WTC11 (cell line): ENCODE measurements around the gene KRT6C. TPM values are rescaled to one million over a fixed set of nuclear protein-coding genes. Genes with fewer than 3 reads are reported as not detected.

Experiments
- ATAC-seq: fragments of 200-7000 bp; cut with Tn5 transposase; 2 replicates; pipeline ENCODE4 v1.10.0; 2021; ENCODE audit warnings: mild to moderate bottlenecking, moderate library complexity
- CTCF ChIA-PET: fragments of 300-600 bp; sonication (Branson Sonifier 250); formaldehyde crosslinking; loops from one replicate; lab custom pipeline; 2021; ENCODE audit warnings: antibody characterized with exemption; lab: Charles Lee
- POLR2A ChIA-PET: fragments of 350-600 bp; sonication (Branson Sonifier 250); formaldehyde crosslinking; loops from one replicate; lab custom pipeline; 2021; ENCODE audit warnings: antibody characterized with exemption; lab: Charles Lee
- DNase-seq: peaks from one replicate; pipeline ENCODE4 v3.0.0; 2021; ENCODE audit warnings: low spot score
- H3K27ac Mint-ChIP-seq: 2 replicates; pipeline ENCODE4 v1.8.0; 2021; ENCODE audit warnings: mixed read lengths
- H3K27me3 Mint-ChIP-seq: 2 replicates; pipeline ENCODE4 v1.8.0; 2021; ENCODE audit warnings: low read depth, mild to moderate bottlenecking, moderate library complexity, mixed read lengths
- H3K36me3 Mint-ChIP-seq: 2 replicates; pipeline ENCODE4 v1.8.0; 2021; ENCODE audit warnings: mixed read lengths
- H3K4me1 Mint-ChIP-seq: 2 replicates; pipeline ENCODE4 v1.8.0; 2022; ENCODE audit warnings: mixed read lengths
- H3K4me3 Mint-ChIP-seq: 2 replicates; pipeline ENCODE4 v1.8.0; 2021; ENCODE audit warnings: mild to moderate bottlenecking, moderate library complexity, mixed read lengths
- H3K9me3 Mint-ChIP-seq: 2 replicates; pipeline ENCODE4 v1.8.0; 2021; ENCODE audit warnings: mixed read lengths
- ATF3 ChIP-seq: sonication (generic); formaldehyde crosslinking; conservative IDR thresholded peaks from 2 replicates; pipeline ENCODE4 v1.8.1; 2022; ENCODE audit warnings: mild to moderate bottlenecking, missing genetic modification reagents
- ELF4 ChIP-seq: sonication (generic); formaldehyde crosslinking; IDR thresholded peaks from 2 replicates; pipeline ENCODE4 v1.8.1; 2022; ENCODE audit warnings: low read depth, mild to moderate bottlenecking, moderate library complexity, missing genetic modification reagents
- ERG ChIP-seq: fragments of 250-450 bp; sonication (Bioruptor Pico); IDR thresholded peaks from 2 replicates; pipeline ENCODE4 v1.8.0; 2021; ENCODE audit warnings: mild to moderate bottlenecking
- HMGXB4 ChIP-seq: sonication (generic); formaldehyde crosslinking; IDR thresholded peaks from 2 replicates; pipeline ENCODE4 v1.8.1; 2023; ENCODE audit warnings: mild to moderate bottlenecking, moderate library complexity, missing genetic modification reagents
- JAZF1 ChIP-seq: fragments of 250-450 bp; sonication (Bioruptor Pico); IDR thresholded peaks from 2 replicates; pipeline ENCODE4 v1.9.0; 2021; ENCODE audit warnings: moderate library complexity, mild to moderate bottlenecking, inconsistent platforms
- NFE2L1 ChIP-seq: sonication (generic); formaldehyde crosslinking; IDR thresholded peaks from 2 replicates; pipeline ENCODE4 v1.8.1; 2023; ENCODE audit warnings: missing genetic modification reagents
- NR1H2 ChIP-seq: sonication (generic); formaldehyde crosslinking; IDR thresholded peaks from 2 replicates; pipeline ENCODE4 v1.9.0; 2021; ENCODE audit warnings: mild to moderate bottlenecking, moderate library complexity, missing genetic modification reagents
- NR2C2 ChIP-seq: sonication (generic); formaldehyde crosslinking; IDR thresholded peaks from 2 replicates; pipeline ENCODE4 v1.8.0; 2022; ENCODE audit warnings: mild to moderate bottlenecking, missing genetic modification reagents
- SP1 ChIP-seq: sonication (generic); formaldehyde crosslinking; conservative IDR thresholded peaks from 2 replicates; pipeline ENCODE4 v1.8.1; 2022; ENCODE audit warnings: missing genetic modification reagents
- TEAD1 ChIP-seq: sonication (generic); formaldehyde crosslinking; IDR thresholded peaks from 2 replicates; pipeline ENCODE4 v1.8.0; 2022; ENCODE audit warnings: mild to moderate bottlenecking, missing genetic modification reagents
- ZMAT4 ChIP-seq: fragments of 250-450 bp; sonication (Bioruptor Pico); IDR thresholded peaks from 2 replicates; pipeline ENCODE4 v1.9.0; 2021; ENCODE audit warnings: mild to moderate bottlenecking
- ZNF317 ChIP-seq: sonication (generic); formaldehyde crosslinking; IDR thresholded peaks from 2 replicates; pipeline ENCODE4 v1.8.1; 2023; ENCODE audit warnings: low read depth, mild to moderate bottlenecking, moderate library complexity, missing genetic modification reagents, borderline replicate concordance
- total RNA-seq: library from RNA; stranded (reverse); gene quantifications from 3 replicates; pipeline ENCODE4 v1.2.3, GENCODE V29; 2021
- TF ChIP-seq, protein P1 (sequence below): sonication (generic); formaldehyde crosslinking; IDR thresholded peaks from 2 replicates; pipeline ENCODE4 v1.8.0; 2022; ENCODE audit warnings: mild to moderate bottlenecking, missing genetic modification reagents
- TF ChIP-seq, protein P2 (sequence below): sonication (generic); formaldehyde crosslinking; conservative IDR thresholded peaks from 2 replicates; pipeline ENCODE4 v1.8.1; 2023; ENCODE audit warnings: mild to moderate bottlenecking, low read depth, missing genetic modification reagents, moderate library complexity
- TF ChIP-seq, protein P3 (sequence below): fragments of 250-450 bp; sonication (Bioruptor Pico); IDR thresholded peaks from 2 replicates; pipeline ENCODE4 v1.9.0; 2021; ENCODE audit warnings: mild to moderate bottlenecking, borderline replicate concordance

Gene KRT6C
- total RNA-seq, 1 experiment from 2014 or later, result not detected

DNA sequence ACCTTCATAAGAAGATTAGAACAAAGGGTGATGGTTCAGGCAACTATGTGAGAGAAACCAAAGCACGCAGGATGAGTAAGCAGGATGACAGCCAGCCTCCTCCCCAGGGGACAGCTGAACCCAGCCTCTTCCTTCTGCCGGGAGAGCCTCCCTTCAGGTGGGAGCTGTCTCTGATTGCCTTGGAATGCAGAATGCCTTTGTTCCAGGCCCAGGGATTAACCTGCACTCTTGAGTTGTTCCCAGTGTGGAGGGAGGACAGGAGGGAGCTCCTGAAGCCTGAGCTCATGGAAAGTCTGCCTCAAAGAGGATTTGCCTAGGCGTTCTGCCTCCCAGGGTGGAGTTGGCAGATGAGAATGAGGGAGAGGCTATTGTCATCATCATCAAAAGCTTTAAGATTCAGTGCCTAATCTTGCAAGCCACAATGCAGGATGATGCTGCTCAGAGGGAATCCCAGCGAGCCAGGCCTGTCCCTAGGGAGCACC lies 23.0 kb upstream of the KRT6C start:
- H3K4me1 Mint-ChIP-seq, result peaks cover 27% of the 10 kb centered on the region
- ChIA-PET CTCF (interaction anchor here (0.8 to 3.2 kb wide), 8 partner anchors 10 to 218 kb away, joined by 3 to 20 read pairs (median 6); no protein-coding TSS in a partner anchor), POLR2A (no interaction called here)
- ATAC-seq (peak; percentile 83), DNase-seq (peak; percentile 42)
- peak overlapping the region; percentile 34; the same call in 1 of the 2 replicates for H3K27ac Mint-ChIP-seq
- no peaks in the 10 kb centered on the region for H3K9me3 Mint-ChIP-seq
- no peak for TF ChIP-seq HMGXB4
- peak; percentile 82; the same call in 1 of the 2 replicates for TF ChIP-seq TEAD1 (CRISPR knock-in tag)
- H3K4me3 Mint-ChIP-seq, result 0 out of 2 replicates have a peak overlapping the region, but pooled peaks have one; percentile 18
- no peaks in the 10 kb centered on the region for H3K36me3 Mint-ChIP-seq
- peaks cover 6% of the 10 kb centered on the region; the same call in 1 of the 2 replicates for H3K27me3 Mint-ChIP-seq

GRCh38 chr12:52496054-52496453 lies 22.4 kb upstream of the KRT6C start:
- peak overlapping the region; percentile 18; the same call in 1 of the 2 replicates for H3K4me3 Mint-ChIP-seq
- H3K27ac Mint-ChIP-seq, result peak overlapping the region; percentile 34
- ATAC-seq (peak; percentile 18), DNase-seq (no peak)
- ChIA-PET POLR2A (no interaction called here), CTCF (interaction anchor here (0.8 to 3.2 kb wide), 8 partner anchors 11 to 104 kb away, joined by 3 to 20 read pairs (median 6); no protein-coding TSS in a partner anchor)
- TF ChIP-seq NR1H2 (CRISPR knock-in tag) (no peak), HMGXB4 (no peak), ZMAT4 (CRISPR knock-in tag) (no peak), ERG (CRISPR knock-in tag) (no peak), ZNF317 (no peak), SP1 (CRISPR knock-in tag) (no peak), ATF3 (CRISPR knock-in tag) (no peak), NFE2L1 (CRISPR knock-in tag) (no peak), ELF4 (no peak), JAZF1 (CRISPR knock-in tag) (no peak), NR2C2 (no peak)
- TF ChIP-seq, protein P1, sequence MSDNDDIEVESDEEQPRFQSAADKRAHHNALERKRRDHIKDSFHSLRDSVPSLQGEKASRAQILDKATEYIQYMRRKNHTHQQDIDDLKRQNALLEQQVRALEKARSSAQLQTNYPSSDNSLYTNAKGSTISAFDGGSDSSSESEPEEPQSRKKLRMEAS (CRISPR knock-in tag), result no peak
- TF ChIP-seq, protein P2, sequence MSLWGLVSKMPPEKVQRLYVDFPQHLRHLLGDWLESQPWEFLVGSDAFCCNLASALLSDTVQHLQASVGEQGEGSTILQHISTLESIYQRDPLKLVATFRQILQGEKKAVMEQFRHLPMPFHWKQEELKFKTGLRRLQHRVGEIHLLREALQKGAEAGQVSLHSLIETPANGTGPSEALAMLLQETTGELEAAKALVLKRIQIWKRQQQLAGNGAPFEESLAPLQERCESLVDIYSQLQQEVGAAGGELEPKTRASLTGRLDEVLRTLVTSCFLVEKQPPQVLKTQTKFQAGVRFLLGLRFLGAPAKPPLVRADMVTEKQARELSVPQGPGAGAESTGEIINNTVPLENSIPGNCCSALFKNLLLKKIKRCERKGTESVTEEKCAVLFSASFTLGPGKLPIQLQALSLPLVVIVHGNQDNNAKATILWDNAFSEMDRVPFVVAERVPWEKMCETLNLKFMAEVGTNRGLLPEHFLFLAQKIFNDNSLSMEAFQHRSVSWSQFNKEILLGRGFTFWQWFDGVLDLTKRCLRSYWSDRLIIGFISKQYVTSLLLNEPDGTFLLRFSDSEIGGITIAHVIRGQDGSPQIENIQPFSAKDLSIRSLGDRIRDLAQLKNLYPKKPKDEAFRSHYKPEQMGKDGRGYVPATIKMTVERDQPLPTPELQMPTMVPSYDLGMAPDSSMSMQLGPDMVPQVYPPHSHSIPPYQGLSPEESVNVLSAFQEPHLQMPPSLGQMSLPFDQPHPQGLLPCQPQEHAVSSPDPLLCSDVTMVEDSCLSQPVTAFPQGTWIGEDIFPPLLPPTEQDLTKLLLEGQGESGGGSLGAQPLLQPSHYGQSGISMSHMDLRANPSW, result no peak
- TF ChIP-seq, protein P3, sequence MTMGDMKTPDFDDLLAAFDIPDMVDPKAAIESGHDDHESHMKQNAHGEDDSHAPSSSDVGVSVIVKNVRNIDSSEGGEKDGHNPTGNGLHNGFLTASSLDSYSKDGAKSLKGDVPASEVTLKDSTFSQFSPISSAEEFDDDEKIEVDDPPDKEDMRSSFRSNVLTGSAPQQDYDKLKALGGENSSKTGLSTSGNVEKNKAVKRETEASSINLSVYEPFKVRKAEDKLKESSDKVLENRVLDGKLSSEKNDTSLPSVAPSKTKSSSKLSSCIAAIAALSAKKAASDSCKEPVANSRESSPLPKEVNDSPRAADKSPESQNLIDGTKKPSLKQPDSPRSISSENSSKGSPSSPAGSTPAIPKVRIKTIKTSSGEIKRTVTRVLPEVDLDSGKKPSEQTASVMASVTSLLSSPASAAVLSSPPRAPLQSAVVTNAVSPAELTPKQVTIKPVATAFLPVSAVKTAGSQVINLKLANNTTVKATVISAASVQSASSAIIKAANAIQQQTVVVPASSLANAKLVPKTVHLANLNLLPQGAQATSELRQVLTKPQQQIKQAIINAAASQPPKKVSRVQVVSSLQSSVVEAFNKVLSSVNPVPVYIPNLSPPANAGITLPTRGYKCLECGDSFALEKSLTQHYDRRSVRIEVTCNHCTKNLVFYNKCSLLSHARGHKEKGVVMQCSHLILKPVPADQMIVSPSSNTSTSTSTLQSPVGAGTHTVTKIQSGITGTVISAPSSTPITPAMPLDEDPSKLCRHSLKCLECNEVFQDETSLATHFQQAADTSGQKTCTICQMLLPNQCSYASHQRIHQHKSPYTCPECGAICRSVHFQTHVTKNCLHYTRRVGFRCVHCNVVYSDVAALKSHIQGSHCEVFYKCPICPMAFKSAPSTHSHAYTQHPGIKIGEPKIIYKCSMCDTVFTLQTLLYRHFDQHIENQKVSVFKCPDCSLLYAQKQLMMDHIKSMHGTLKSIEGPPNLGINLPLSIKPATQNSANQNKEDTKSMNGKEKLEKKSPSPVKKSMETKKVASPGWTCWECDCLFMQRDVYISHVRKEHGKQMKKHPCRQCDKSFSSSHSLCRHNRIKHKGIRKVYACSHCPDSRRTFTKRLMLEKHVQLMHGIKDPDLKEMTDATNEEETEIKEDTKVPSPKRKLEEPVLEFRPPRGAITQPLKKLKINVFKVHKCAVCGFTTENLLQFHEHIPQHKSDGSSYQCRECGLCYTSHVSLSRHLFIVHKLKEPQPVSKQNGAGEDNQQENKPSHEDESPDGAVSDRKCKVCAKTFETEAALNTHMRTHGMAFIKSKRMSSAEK, result no peak
- H3K36me3 Mint-ChIP-seq, result no peaks in the 10 kb centered on the region
- H3K9me3 Mint-ChIP-seq, result peaks cover 5% of the 10 kb centered on the region
- H3K4me1 Mint-ChIP-seq, result peaks cover 27% of the 10 kb centered on the region
- H3K27me3 Mint-ChIP-seq, result peaks cover 6% of the 10 kb centered on the region; the same call in 1 of the 2 replicates
